CD4-positive, alpha-beta T cell (primary cell): ENCODE measurements around the gene GPR3. TPM values are rescaled to one million over a fixed set of nuclear protein-coding genes. Genes with fewer than 3 reads are reported as not detected.

Source experiments
- ATAC-seq: fragments of 200-7000 bp; cut with Tn5 transposase; one replicate; pipeline ENCODE4 v1.10.0; 2022; ENCODE audit warnings: mild to moderate bottlenecking; ENCODE audit not compliant: poor library complexity
- CTCF ChIA-PET: fragments of 350-600 bp; sonication (Branson Sonifier 250); formaldehyde crosslinking; loops from one replicate; lab custom pipeline; 2021; ENCODE audit warnings: antibody characterized with exemption, inconsistent platforms; lab: Charles Lee
- POLR2A ChIA-PET: fragments of 350-600 bp; sonication (Branson Sonifier 250); formaldehyde crosslinking; loops from one replicate; lab custom pipeline; 2021; ENCODE audit warnings: antibody characterized with exemption, inconsistent platforms; lab: Charles Lee
- DNase-seq, 14 experiments: peaks; one replicate each; pipeline ENCODE4 v3.0.0-alpha.2; 2013 to 2020; ENCODE audit warnings: mixed read lengths in 2 of 14
- H3K27ac ChIP-seq, 2 donors: one replicate each; pipeline versions ENCODE4 v1.5.1 to v1.7.0; 2013; ENCODE audit warnings: low read length in 2 of 2, low read depth in 1 of 2, mild to moderate bottlenecking in 1 of 2
- H3K27me3 ChIP-seq, 2 experiments: 1 replicate in 1 of 2; 2 replicates in 1 of 2; pipeline versions ENCODE4 v1.6.1 to v1.7.0; 2013; ENCODE audit warnings: low read length in 2 of 2, control low read depth in 1 of 2, mild to moderate bottlenecking in 1 of 2, moderate library complexity in 1 of 2; ENCODE audit not compliant: insufficient read depth in 2 of 2, control insufficient read depth in 1 of 2
- H3K36me3 ChIP-seq: one replicate; pipeline ENCODE4 v1.6.1; 2013; ENCODE audit warnings: low read length, control low read depth; ENCODE audit not compliant: insufficient read depth
- H3K4me1 ChIP-seq: one replicate; pipeline ENCODE4 v1.6.1; 2013; ENCODE audit warnings: low read length, control low read depth; ENCODE audit not compliant: insufficient read depth
- H3K4me3 ChIP-seq: one replicate; pipeline ENCODE4 v1.5.1; 2013; ENCODE audit warnings: mild to moderate bottlenecking, low read length, moderate library complexity
- H3K9me3 ChIP-seq, 2 experiments: 1 replicate in 1 of 2; 2 replicates in 1 of 2; pipeline versions ENCODE4 v1.6.1 to v1.7.0; 2013; ENCODE audit warnings: low read length in 2 of 2, mild to moderate bottlenecking in 2 of 2, control low read depth in 1 of 2, moderate library complexity in 1 of 2; ENCODE audit not compliant: control insufficient read depth in 1 of 2, insufficient read depth in 1 of 2
- H3K27ac Mint-ChIP-seq: one replicate; pipeline ENCODE4 v1.8.0; 2020; ENCODE audit warnings: mixed read lengths
- H3K27me3 Mint-ChIP-seq: one replicate; pipeline ENCODE4 v1.8.0; 2021; ENCODE audit warnings: mixed read lengths
- H3K36me3 Mint-ChIP-seq: one replicate; pipeline ENCODE4 v1.8.0; 2021; ENCODE audit warnings: low read depth, mixed read lengths
- H3K4me1 Mint-ChIP-seq: one replicate; pipeline ENCODE4 v1.8.0; 2021; ENCODE audit warnings: low read depth, mixed read lengths
- H3K4me3 Mint-ChIP-seq: one replicate; pipeline ENCODE4 v1.8.0; 2020; ENCODE audit warnings: mild to moderate bottlenecking, mixed read lengths
- H3K9me3 Mint-ChIP-seq: one replicate; pipeline ENCODE4 v1.8.0; 2020; ENCODE audit warnings: mixed read lengths
- intact Hi-C, 2 experiments: fragments of 100-400 bp; cut with DNase I in 1 of 2; cut with micrococcal nuclease in 1 of 2; formaldehyde crosslinking; loops; one replicate each; pipeline versions ENCODE4 v1.15.1 to v1.9.0; 2023 to 2025; cut with DNase I, micrococcal nuclease
- total RNA-seq, 174 experiments: library from RNA in 2 of 174; stranded (reverse) in 2 of 174; gene quantifications; one replicate each; pipeline ENCODE4 v1.2.3 and lab custom pipeline; 2021 to 2026
- TF ChIP-seq, protein P1 (sequence below): fragments of 200-600 bp; IDR thresholded peaks from one replicate; pipeline ENCODE4 v1.8.0; 2022; ENCODE audit warnings: antibody characterized with exemption, mild to moderate bottlenecking

Gene GPR3
- total RNA-seq, 2 experiments from 2014 or later = 0.14 to 0.19 TPM

DNA sequence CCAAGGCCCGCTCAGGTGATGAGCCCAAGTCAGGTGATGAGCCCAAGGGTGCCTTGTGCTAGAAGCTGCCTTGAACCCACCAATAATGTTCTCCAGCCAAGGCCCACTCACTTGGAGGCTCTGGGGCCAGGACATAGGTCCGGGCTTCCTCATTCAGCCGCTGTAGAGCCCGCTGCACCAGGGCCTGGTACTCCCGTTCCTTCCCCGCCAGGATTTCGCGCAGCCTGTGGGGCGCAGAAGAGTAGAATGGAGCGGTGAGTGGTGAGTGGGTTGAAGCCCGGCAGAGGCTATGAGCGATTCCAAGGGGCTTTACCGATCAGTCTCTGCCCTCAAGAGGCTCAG lies 36.2 kb upstream of the GPR3 start:
- Mint-ChIP-seq H3K4me3 (peak overlapping the region; percentile 65), H3K4me1 (peaks cover 47% of the 10 kb centered on the region), H3K36me3 (peaks cover 9% of the 10 kb centered on the region), H3K27ac (peak overlapping the region; percentile 75), H3K9me3 (no peaks in the 10 kb centered on the region), H3K27me3 (no peaks in the 10 kb centered on the region)
- DNase-seq (no peak), ATAC-seq (no peak)
- TF ChIP-seq, protein P1, sequence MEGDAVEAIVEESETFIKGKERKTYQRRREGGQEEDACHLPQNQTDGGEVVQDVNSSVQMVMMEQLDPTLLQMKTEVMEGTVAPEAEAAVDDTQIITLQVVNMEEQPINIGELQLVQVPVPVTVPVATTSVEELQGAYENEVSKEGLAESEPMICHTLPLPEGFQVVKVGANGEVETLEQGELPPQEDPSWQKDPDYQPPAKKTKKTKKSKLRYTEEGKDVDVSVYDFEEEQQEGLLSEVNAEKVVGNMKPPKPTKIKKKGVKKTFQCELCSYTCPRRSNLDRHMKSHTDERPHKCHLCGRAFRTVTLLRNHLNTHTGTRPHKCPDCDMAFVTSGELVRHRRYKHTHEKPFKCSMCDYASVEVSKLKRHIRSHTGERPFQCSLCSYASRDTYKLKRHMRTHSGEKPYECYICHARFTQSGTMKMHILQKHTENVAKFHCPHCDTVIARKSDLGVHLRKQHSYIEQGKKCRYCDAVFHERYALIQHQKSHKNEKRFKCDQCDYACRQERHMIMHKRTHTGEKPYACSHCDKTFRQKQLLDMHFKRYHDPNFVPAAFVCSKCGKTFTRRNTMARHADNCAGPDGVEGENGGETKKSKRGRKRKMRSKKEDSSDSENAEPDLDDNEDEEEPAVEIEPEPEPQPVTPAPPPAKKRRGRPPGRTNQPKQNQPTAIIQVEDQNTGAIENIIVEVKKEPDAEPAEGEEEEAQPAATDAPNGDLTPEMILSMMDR = no peak
- intact Hi-C loops = loop anchor here in 1 of 2 experiments (2.0 kb wide), 1 partner anchor 13 kb away; the partner anchor contains the start of gene SYTL1
- peak overlapping the region in 1 of 2 donors; percentile 22 for H3K27ac ChIP-seq
- no peaks in the 10 kb centered on the region for H3K27me3 ChIP-seq
- H3K36me3 ChIP-seq = peaks cover 11% of the 10 kb centered on the region
- ChIA-PET CTCF (interaction anchor here (2.1 to 3.4 kb wide), 4 partner anchors 10 to 39 kb away, joined by 12 to 33 read pairs (median 24); partner anchors contain the start of genes MAP3K6 and SYTL1), POLR2A (interaction anchor here (0.6 to 5.0 kb wide), 5 partner anchors 10 to 733 kb away, joined by 3 to 56 read pairs (median 13); partner anchors contain the start of genes MAP3K6 and SYTL1)
- no peaks in the 10 kb centered on the region for H3K9me3 ChIP-seq
- peak overlapping the region; percentile 57 for H3K4me3 ChIP-seq
- H3K4me1 ChIP-seq = peaks cover 61% of the 10 kb centered on the region

DNA sequence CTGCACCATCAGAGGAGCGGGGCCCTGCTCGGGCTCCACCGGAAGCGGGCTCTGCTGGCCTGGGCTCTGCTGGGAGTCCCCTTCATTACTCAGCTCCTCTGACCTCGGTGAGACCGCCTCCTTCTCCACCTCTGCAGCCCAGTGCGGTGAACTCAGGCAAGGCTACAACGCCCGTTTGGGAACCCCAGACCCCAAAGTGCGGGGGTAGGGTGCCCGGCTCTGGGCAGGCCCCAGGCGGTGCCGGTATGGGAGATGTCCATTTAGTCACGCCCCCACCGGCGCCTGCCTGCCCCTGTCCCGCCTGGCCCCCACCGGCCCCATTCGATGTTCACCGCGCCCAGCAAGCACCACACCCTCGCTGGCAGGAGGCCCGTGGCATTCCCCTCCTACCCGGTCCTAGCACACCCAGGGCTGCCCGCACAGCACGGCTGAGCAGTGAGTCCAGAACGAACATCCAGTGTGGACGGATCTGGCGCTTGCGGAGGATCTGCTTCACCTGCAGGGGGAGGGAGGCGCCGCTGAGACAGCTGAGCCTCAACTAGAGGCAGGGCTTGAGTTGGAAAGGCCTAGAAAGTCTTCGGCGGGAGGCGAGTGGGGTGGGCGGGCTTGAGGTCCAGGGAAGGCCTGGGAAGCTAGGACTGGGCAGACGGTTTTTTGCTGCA lies 35.7 kb upstream of the GPR3 start:
- H3K27ac Mint-ChIP-seq = peak overlapping the region; percentile 75
- Histone ChIP-seq H3K4me3 (peak overlapping the region; percentile 57), H3K27ac (peak overlapping the region; percentile 22 to 31), H3K36me3 (peaks cover 6% of the 10 kb centered on the region), H3K27me3 (no peaks in the 10 kb centered on the region), H3K9me3 (no peaks in the 10 kb centered on the region), H3K4me1 (peaks cover 61% of the 10 kb centered on the region)
- peaks cover 47% of the 10 kb centered on the region for H3K4me1 Mint-ChIP-seq
- TF ChIP-seq, protein P1 = no peak
- POLR2A ChIA-PET = interaction anchor here (0.6 to 5.0 kb wide), 12 partner anchors 8 to 1290 kb away, joined by 3 to 56 read pairs (median 4); partner anchors contain the start of genes AHDC1, MAP3K6, SYTL1 and TMEM222
- no peaks in the 10 kb centered on the region for H3K27me3 Mint-ChIP-seq
- no peak for ATAC-seq
- CTCF ChIA-PET = interaction anchor here (0.5 to 3.4 kb wide), 17 partner anchors 8 to 895 kb away, joined by 3 to 33 read pairs (median 5); partner anchors contain the start of genes CD164L2, MAP3K6, SLC9A1 and SYTL1
- DNase-seq = peak in 8 of 14 experiments; percentile 10 to 77 (median 56)
- intact Hi-C loops = loop anchor here (1.0 to 2.0 kb wide), 4 partner anchors 14 to 39 kb away; partner anchors contain the start of genes GPR3 (in 1 of the 2) and SYTL1 (in 1 of the 2)
- peak overlapping the region; percentile 83 for H3K4me3 Mint-ChIP-seq
- H3K36me3 Mint-ChIP-seq = peaks cover 5% of the 10 kb centered on the region
- no peaks in the 10 kb centered on the region for H3K9me3 Mint-ChIP-seq

DNA sequence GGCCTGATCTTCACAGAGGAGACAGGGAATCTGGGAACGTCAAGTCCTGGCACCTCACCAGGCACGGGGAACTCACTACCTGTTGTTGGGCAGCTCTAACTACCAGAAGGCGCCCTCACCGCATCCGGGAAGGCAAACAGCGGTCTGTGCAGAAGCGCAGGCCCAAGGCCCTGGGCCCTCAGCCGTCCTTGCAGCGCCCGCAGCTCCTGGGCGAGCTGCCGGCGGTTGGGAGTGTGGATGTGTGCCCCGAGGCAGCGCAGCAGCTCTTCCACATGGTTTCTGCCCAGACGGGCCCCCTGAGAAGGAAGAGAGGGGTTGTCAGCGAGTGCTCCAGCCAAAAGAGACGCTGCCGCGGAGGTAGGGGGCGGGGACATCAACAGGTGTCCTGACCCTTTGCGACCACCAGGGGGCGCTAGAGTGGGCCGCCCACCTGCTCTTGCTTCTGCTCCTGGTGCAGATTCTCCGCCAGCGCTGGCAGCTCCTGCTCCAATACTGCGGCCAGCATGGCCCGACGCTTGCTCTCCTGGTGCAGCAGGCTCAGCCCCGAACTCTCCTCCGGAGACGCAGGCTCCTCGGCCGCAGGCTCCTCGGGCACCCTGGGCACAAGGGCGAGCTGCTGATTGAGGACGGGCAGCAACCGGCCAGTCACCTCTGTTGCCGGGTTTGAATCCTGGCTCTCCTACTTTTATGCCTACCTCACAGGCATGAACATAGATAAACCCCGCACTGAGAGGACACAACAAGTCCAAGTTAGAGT lies 35.0 kb upstream of the GPR3 start:
- no peaks in the 10 kb centered on the region for H3K36me3 Mint-ChIP-seq
- intact Hi-C loops = loop anchor here (1.0 to 2.0 kb wide), 4 partner anchors 15 to 38 kb away; partner anchors contain the start of genes GPR3 (in 1 of the 2) and SYTL1 (in 1 of the 2)
- H3K4me3 ChIP-seq = peak overlapping the region; percentile 57
- H3K36me3 ChIP-seq = peaks cover 4% of the 10 kb centered on the region
- no peaks in the 10 kb centered on the region for H3K27me3 Mint-ChIP-seq
- H3K4me1 Mint-ChIP-seq = peaks cover 47% of the 10 kb centered on the region
- peak overlapping the region in 1 of 2 donors; percentile 31 for H3K27ac ChIP-seq
- H3K27me3 ChIP-seq = no peaks in the 10 kb centered on the region
- DNase-seq = peak; percentile 70 to 92 (median 80)
- peak overlapping the region; percentile 75 for H3K27ac Mint-ChIP-seq
- no peaks in the 10 kb centered on the region for H3K9me3 Mint-ChIP-seq
- TF ChIP-seq, protein P1 = peak; percentile 98
- peaks cover 61% of the 10 kb centered on the region for H3K4me1 ChIP-seq
- peak overlapping the region; percentile 83 for H3K4me3 Mint-ChIP-seq
- ChIA-PET CTCF (interaction anchor here (0.5 to 3.4 kb wide), 21 partner anchors 9 to 895 kb away, joined by 3 to 33 read pairs (median 5); partner anchors contain the start of genes CD164L2, MAP3K6, SLC9A1 and SYTL1), POLR2A (interaction anchor here (0.6 to 5.0 kb wide), 13 partner anchors 8 to 1289 kb away, joined by 3 to 56 read pairs (median 4); partner anchors contain the start of genes AHDC1, MAP3K6, SYTL1 and TMEM222)
- H3K9me3 ChIP-seq = no peaks in the 10 kb centered on the region
- peak; percentile 87 for ATAC-seq
